Adrenal gland (tissue), 12 donors: ENCODE results near the gene CD86. TPM values are rescaled to one million over a fixed set of nuclear protein-coding genes. Genes with fewer than 3 reads are reported as not detected.

ENCODE experiments used
- DNase-seq, 7 donors: peaks; one replicate each; pipeline ENCODE4 v3.0.0-alpha.2; 2019 to 2020
- H3K27ac ChIP-seq, 5 donors: fragments of 200-600 bp; sonication (generic) in 4 of 5; 1 replicate in 3 of 5; 2 replicates in 2 of 5; pipeline versions ENCODE4 v1.5.1 to v1.8.0; 2016 to 2020; ENCODE audit warnings: mild to moderate bottlenecking in 1 of 5
- H3K27me3 ChIP-seq: fragments of 200-600 bp; 2 replicates; pipeline ENCODE4 v1.8.0; 2021
- H3K36me3 ChIP-seq, 2 donors: fragments of 200-600 bp; replicated peaks in 1 of 2; 1 replicate in 1 of 2; 2 replicates in 1 of 2; pipeline versions ENCODE4 v1.5.1 to v1.8.0; 2018 to 2022
- H3K4me1 ChIP-seq, 2 donors: fragments of 200-600 bp; replicated peaks in 1 of 2; 1 replicate in 1 of 2; 2 replicates in 1 of 2; pipeline versions ENCODE4 v1.5.1 to v1.8.0; 2018 to 2021
- H3K4me3 ChIP-seq, 4 donors: fragments of 200-600 bp; sonication (generic) in 3 of 4; one replicate each; pipeline ENCODE4 v1.5.1; 2016 to 2018
- H3K9me3 ChIP-seq, 3 donors: fragments of 200-600 bp; sonication (generic) in 1 of 3; replicated peaks in 1 of 3; 1 replicate in 2 of 3; 2 replicates in 1 of 3; pipeline versions ENCODE4 v1.5.1 to v1.8.0; 2016 to 2021
- CTCF ChIP-seq, 6 experiments: fragments of 450-650 bp in 4 of 6; fragments of 200-600 bp in 2 of 6; sonication (generic) in 1 of 6; IDR thresholded peaks; 1 replicate in 5 of 6; 2 replicates in 1 of 6; pipeline versions ENCODE4 v1.5.1 to v1.8.0; 2016 to 2021; ENCODE audit warnings: antibody characterized with exemption in 6 of 6, mild to moderate bottlenecking in 2 of 6, moderate library complexity in 1 of 6
- POLR2A ChIP-seq, 2 donors: fragments of 450-650 bp; IDR thresholded peaks; one replicate each; pipeline ENCODE4 v1.6.1; 2017; ENCODE audit warnings: antibody characterized with exemption in 2 of 2, mild to moderate bottlenecking in 2 of 2, moderate library complexity in 1 of 2
- WGBS, 4 donors: extraction: QIAGEN DNeasy Blood & Tissue Kit in 2 of 4; methylation state at CpG; one replicate each; pipeline versions ENCODE4 v1.1.5 to v1.1.7; 2013 to 2017; 5-methylcytosine and 5-hydroxymethylcytosine counted together
- intact Hi-C, 2 donors: fragments of 100-400 bp; cut with DNase I; formaldehyde crosslinking; loops; one replicate each; pipeline versions ENCODE4 v1.14.1 to v1.15.0; 2022 to 2023
- polyA plus RNA-seq, 3 donors: library from polyadenylated mRNA; stranded (reverse); fragments of 200-250 nt in 2 of 3; fragments of 350-450 nt in 1 of 3; fragmentation: Illumina TruSeq in 1 of 3; extraction: RNeasy Lipid Tissue Mini Kit (QIAGEN cat#74804) in 1 of 3; gene quantifications; one replicate each; pipeline ENCODE4 v1.2.3, GENCODE V29; 2013 to 2014
- total RNA-seq, 9 donors: library from RNA; depleted of rRNA in 4 of 9; stranded (reverse); fragments of >200 nt in 4 of 9; fragments of 120-200 nt in 1 of 9; fragmentation: NEBNext Ultra II Directional in 1 of 9; extraction: Animal tissue kit (Norgen Biotek cat#: 25700) in 1 of 9; gene quantifications; one replicate each; pipeline versions ENCODE4 v1.1.0 to v1.2.4, GENCODE V29; 2013 to 2023
- donor health status: healthy with polysubstance abuse.
- donor health status: Bipolar disorder and iron deficiency.
- donor health status: DM: yes; HTN: yes; CAD: no.
- donor health status: DM: no; HTN: no; CAD: no.
- donor health status: DM: no; HTN: no; CAD: no.
- donor health status: DM: yes; HTN: yes; CAD: no.

Gene CD86
- total and polyA plus RNA-seq, 12 donors = 2.1 to 23.3 (median 8.9) TPM

DNA sequence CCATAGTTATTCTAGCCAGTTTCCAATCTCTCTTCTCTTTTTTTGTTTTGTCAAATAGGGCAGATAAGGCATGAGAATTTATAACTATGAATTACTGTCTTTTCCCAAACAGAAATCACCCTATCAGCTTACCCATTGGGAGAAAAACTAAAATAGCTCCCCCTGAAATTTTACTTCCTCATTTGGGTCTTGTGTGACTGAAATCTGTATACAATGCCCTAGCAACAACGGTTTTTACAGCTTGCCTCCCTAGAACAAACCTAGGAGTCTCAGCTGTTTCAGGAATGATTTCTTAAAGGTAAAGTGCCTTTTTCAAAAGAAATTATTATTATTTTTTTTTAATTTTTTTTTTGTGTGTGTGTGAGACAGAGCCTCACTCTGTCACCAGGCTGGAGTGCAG is 56.8 kb downstream of the CD86 start:
- intact Hi-C loops = no loop called here
- Histone ChIP-seq H3K4me3 (no peak overlapping the region), H3K4me1 (no peaks in the 10 kb centered on the region), H3K27me3 (no peaks in the 10 kb centered on the region), H3K36me3 (no peaks in the 10 kb centered on the region), H3K9me3 (no peaks in the 10 kb centered on the region), H3K27ac (no peak overlapping the region)
- TF ChIP-seq POLR2A (IDR thresholded peaks at IDR 0.05) = no peak
- no peak for TF ChIP-seq CTCF (IDR thresholded peaks at IDR 0.05)
- 56 to 63% (median 63%) methylated on average over 1 of the region's 1 CpG for WGBS, 4 donors
- no peak for DNase-seq

- TF ChIP-seq CTCF (IDR thresholded peaks at IDR 0.05) (no peak), POLR2A (IDR thresholded peaks at IDR 0.05) (no peak)
- Histone ChIP-seq H3K9me3 (no peaks in the 10 kb centered on the region), H3K36me3 (no peaks in the 10 kb centered on the region), H3K27me3 (no peaks in the 10 kb centered on the region), H3K4me1 (no peaks in the 10 kb centered on the region), H3K27ac (no peak overlapping the region), H3K4me3 (no peak overlapping the region)
- WGBS, 4 donors = 50 to 77% (median 50%) methylated on average over 1 of the region's 1 CpG
- no peak for DNase-seq
- intact Hi-C loops = no loop called here
Measured at GRCh38 chr3:122112754-122113153, 57.6 kb downstream of the CD86 start.

- H3K4me1 ChIP-seq = no peaks in the 10 kb centered on the region
- no peak overlapping the region for H3K27ac ChIP-seq
- no peaks in the 10 kb centered on the region for H3K9me3 ChIP-seq
- H3K27me3 ChIP-seq = no peaks in the 10 kb centered on the region
- DNase-seq = no peak
- H3K36me3 ChIP-seq = no peaks in the 10 kb centered on the region
- TF ChIP-seq CTCF (IDR thresholded peaks at IDR 0.05) (no peak), POLR2A (IDR thresholded peaks at IDR 0.05) (no peak)
- no peak overlapping the region for H3K4me3 ChIP-seq
- intact Hi-C loops = no loop called here
- 73 to 90% (median 83%) methylated on average over 1 of the region's 1 CpG for WGBS, 4 donors
Measured at GRCh38 chr3:122123850-122124249, 68.7 kb downstream of the CD86 start.

GRCh38 chr3:122132949-122133540 is 77.9 kb downstream of the CD86 start:
- 71 to 79% (median 75%) methylated on average over 7 of the region's 7 CpGs for WGBS, 4 donors
- Histone ChIP-seq H3K27me3 (no peaks in the 10 kb centered on the region), H3K27ac (no peak overlapping the region), H3K4me3 (no peak overlapping the region), H3K4me1 (no peaks in the 10 kb centered on the region), H3K9me3 (no peaks in the 10 kb centered on the region), H3K36me3 (no peaks in the 10 kb centered on the region)
- TF ChIP-seq CTCF (IDR thresholded peaks at IDR 0.05) (no peak), POLR2A (IDR thresholded peaks at IDR 0.05) (no peak)
- no peak for DNase-seq
- intact Hi-C loops = no loop called here
